ENCODE measurements around the gene NOL4L. TPM values are rescaled to one million over a fixed set of nuclear protein-coding genes. Genes with fewer than 3 reads are reported as not detected.

The NOL4L gene
- total RNA-seq, 4 donors from 2014 or later = 2.6 to 12.8 (median 6.4) TPM

GRCh38 chr20:32508775-32509119, 76.4 kb downstream of the NOL4L start:
- Histone ChIP-seq H3K27ac (no peak overlapping the region), H3K36me3 (no peaks in the 10 kb centered on the region), H3K27me3 (no peaks in the 10 kb centered on the region), H3K9me3 (no peaks in the 10 kb centered on the region), H3K4me3 (no peak overlapping the region), H3K4me1 (no peaks in the 10 kb centered on the region)
- TF ChIP-seq POLR2AphosphoS5 (IDR thresholded peaks at IDR 0.05) (no peak), CTCF (IDR thresholded peaks at IDR 0.05) (no peak), EP300 (IDR thresholded peaks at IDR 0.05) (no peak)
- WGBS = 85% methylated on average over 3 of the region's 3 CpGs
- DNase-seq (ENCODE audit: low spot score in 2 of 2) = no peak

- 83% methylated on average over 9 of the region's 11 CpGs for WGBS
- H3K9me3 ChIP-seq = no peaks in the 10 kb centered on the region
Observed at GRCh38 chr20:32507998-32508774, 76.9 kb downstream of the NOL4L start.

GRCh38 chr20:32506721-32507120, 78.4 kb downstream of the NOL4L start:
- 66% methylated on average over 3 of the region's 3 CpGs for WGBS
- no peak overlapping the region for H3K4me3 ChIP-seq

More at GRCh38 chr20:32507998-32508774, 76.9 kb downstream of the NOL4L start:
- TF ChIP-seq EP300 (IDR thresholded peaks at IDR 0.05) (no peak), POLR2A (IDR thresholded peaks at IDR 0.05) (no peak), POLR2AphosphoS5 (IDR thresholded peaks at IDR 0.05) (no peak), CTCF (IDR thresholded peaks at IDR 0.05) (no peak)
- H3K4me3 ChIP-seq = no peak overlapping the region
- H3K4me1 ChIP-seq = no peaks in the 10 kb centered on the region
- no peak for DNase-seq (ENCODE audit: low spot score in 2 of 2)
- no peaks in the 10 kb centered on the region for H3K36me3 ChIP-seq
- no peaks in the 10 kb centered on the region for H3K27me3 ChIP-seq
- no peak overlapping the region for H3K27ac ChIP-seq

GRCh38 chr20:32505723-32506473, 79.2 kb downstream of the NOL4L start:
- no peaks in the 10 kb centered on the region for H3K27me3 ChIP-seq
- no peak overlapping the region for H3K27ac ChIP-seq
- no peak overlapping the region for H3K4me3 ChIP-seq
- no peak for TF ChIP-seq POLR2AphosphoS5 (IDR thresholded peaks at IDR 0.05)
- no peak for TF ChIP-seq CTCF (IDR thresholded peaks at IDR 0.05)
- TF ChIP-seq POLR2A (IDR thresholded peaks at IDR 0.05) = no peak
- TF ChIP-seq EP300 (IDR thresholded peaks at IDR 0.05) = no peak
- no peaks in the 10 kb centered on the region for H3K36me3 ChIP-seq
- DNase-seq (ENCODE audit: low spot score in 2 of 2) = peak in 1 of 2 donors; percentile 39
- no peaks in the 10 kb centered on the region for H3K4me1 ChIP-seq
- no peaks in the 10 kb centered on the region for H3K9me3 ChIP-seq
- 85% methylated on average over 8 of the region's 8 CpGs for WGBS

More at GRCh38 chr20:32506721-32507120, 78.4 kb downstream of the NOL4L start:
- H3K27me3 ChIP-seq = no peaks in the 10 kb centered on the region
- TF ChIP-seq CTCF (IDR thresholded peaks at IDR 0.05) = no peak
- TF ChIP-seq POLR2AphosphoS5 (IDR thresholded peaks at IDR 0.05) = no peak
- no peak for TF ChIP-seq POLR2A (IDR thresholded peaks at IDR 0.05)
- no peak for TF ChIP-seq EP300 (IDR thresholded peaks at IDR 0.05)
- no peak overlapping the region for H3K27ac ChIP-seq
- peak in 1 of 2 donors; percentile 25 for DNase-seq (ENCODE audit: low spot score in 2 of 2)
- no peaks in the 10 kb centered on the region for H3K9me3 ChIP-seq
- H3K4me1 ChIP-seq = no peaks in the 10 kb centered on the region
- H3K36me3 ChIP-seq = no peaks in the 10 kb centered on the region

GRCh38 chr20:32501709-32502108, 83.4 kb downstream of the NOL4L start:
- 77% methylated on average over 3 of the region's 3 CpGs for WGBS
- no peak for DNase-seq (ENCODE audit: low spot score in 2 of 2)
- Histone ChIP-seq H3K9me3 (no peaks in the 10 kb centered on the region), H3K4me1 (no peaks in the 10 kb centered on the region), H3K27me3 (no peaks in the 10 kb centered on the region), H3K27ac (no peak overlapping the region), H3K4me3 (no peak overlapping the region), H3K36me3 (no peaks in the 10 kb centered on the region)
- TF ChIP-seq POLR2A (IDR thresholded peaks at IDR 0.05) = no peak
- no peak for TF ChIP-seq EP300 (IDR thresholded peaks at IDR 0.05)
- TF ChIP-seq CTCF (IDR thresholded peaks at IDR 0.05) = no peak
- TF ChIP-seq POLR2AphosphoS5 (IDR thresholded peaks at IDR 0.05) = no peak

Data from suprapubic skin (tissue), 4 donors.